ENCODE measurements around the gene GPR32. TPM values are rescaled to one million over a fixed set of nuclear protein-coding genes. Genes with fewer than 3 reads are reported as not detected.

The GPR32 gene
- total and polyA plus RNA-seq, 10 of the 15 experiments (the other 5 are each of a cell fraction or from before 2014, with no cell fraction given), result not detected

DNA sequence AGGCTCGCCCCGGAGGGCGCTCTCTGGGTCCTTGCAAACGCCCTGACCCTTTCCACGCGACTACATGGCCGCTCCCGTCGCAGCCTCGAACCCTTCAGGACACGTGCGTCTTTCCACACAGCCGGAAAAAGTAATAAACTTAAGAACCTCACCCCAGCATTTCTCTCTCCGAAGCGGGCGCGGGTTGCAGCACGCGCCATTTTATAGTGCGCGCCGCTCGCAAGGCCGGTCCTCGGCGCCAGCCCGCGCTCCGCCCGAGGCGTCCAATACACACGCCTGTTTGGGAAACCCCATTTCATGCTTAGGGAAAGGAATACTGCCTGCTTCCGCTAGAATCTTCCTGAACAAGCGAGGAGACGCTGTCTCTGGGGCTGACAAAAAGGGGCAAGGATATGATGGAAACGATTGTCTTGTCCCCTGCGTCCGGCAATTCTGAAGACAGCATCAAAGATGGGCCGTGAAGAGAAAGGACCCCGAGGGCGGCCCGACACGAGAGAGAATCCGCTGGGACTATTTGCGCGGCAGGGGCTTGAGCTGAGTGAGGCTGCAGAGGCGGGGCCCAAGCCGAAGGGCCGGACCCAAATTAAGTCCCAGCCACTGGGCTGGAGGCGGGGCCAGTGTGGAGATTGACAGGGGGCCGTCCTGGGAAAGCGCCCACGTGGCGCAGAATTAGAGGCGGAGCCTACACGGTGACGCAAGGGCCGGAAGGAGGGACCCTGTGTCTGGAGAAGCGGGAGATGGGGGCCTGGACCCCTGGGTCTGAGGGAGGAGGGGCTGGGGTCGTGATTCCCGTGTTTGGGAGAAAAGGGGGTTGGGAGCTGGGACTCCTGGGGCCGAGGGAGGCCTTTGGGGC is 34.4 kb downstream of the GPR32 start (continued):
- TF ChIP-seq RUNX3 (IDR thresholded peaks at IDR 0.05; ENCODE audit: low read length) (0 out of 2 replicates have a peak, but pooled peaks have one; percentile 18), GATAD2B (conservative IDR thresholded peaks at IDR 0.05; ENCODE audit: low read depth) (no peak; the same call in none of the 2 replicates), HDGF (IDR thresholded peaks at IDR 0.05) (peak; percentile 52; the same call in 1 of the 2 replicates), RELA (IDR thresholded peaks at IDR 0.05; ENCODE audit: borderline replicate concordance, partially characterized antibody) (peak; percentile 92), ZNF217 (IDR thresholded peaks at IDR 0.05) (no peak), CHD4 (IDR thresholded peaks at IDR 0.05) (no peak), SMC3 (IDR thresholded peaks at IDR 0.05; ENCODE audit: borderline replicate concordance, low read length) (no peak; the same call in none of the 2 replicates), CREM (IDR thresholded peaks at IDR 0.05; ENCODE audit: low read depth) (peak; percentile 78), YY1 (IDR thresholded peaks at IDR 0.05; ENCODE audit: low read depth, low read length) (peak; percentile 86; the same call in 1 of the 2 replicates), HDAC2 (IDR thresholded peaks at IDR 0.05) (0 out of 2 replicates have a peak, but pooled peaks have one; percentile 43), NBN (IDR thresholded peaks at IDR 0.05) (peak; percentile 97), ZSCAN29 (IDR thresholded peaks at IDR 0.05) (no peak)
- TF ChIP-seq, protein P1, sequence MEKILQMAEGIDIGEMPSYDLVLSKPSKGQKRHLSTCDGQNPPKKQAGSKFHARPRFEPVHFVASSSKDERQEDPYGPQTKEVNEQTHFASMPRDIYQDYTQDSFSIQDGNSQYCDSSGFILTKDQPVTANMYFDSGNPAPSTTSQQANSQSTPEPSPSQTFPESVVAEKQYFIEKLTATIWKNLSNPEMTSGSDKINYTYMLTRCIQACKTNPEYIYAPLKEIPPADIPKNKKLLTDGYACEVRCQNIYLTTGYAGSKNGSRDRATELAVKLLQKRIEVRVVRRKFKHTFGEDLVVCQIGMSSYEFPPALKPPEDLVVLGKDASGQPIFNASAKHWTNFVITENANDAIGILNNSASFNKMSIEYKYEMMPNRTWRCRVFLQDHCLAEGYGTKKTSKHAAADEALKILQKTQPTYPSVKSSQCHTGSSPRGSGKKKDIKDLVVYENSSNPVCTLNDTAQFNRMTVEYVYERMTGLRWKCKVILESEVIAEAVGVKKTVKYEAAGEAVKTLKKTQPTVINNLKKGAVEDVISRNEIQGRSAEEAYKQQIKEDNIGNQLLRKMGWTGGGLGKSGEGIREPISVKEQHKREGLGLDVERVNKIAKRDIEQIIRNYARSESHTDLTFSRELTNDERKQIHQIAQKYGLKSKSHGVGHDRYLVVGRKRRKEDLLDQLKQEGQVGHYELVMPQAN (conservative IDR thresholded peaks at IDR 0.05), result peak; percentile 99
- TF ChIP-seq, protein P2, sequence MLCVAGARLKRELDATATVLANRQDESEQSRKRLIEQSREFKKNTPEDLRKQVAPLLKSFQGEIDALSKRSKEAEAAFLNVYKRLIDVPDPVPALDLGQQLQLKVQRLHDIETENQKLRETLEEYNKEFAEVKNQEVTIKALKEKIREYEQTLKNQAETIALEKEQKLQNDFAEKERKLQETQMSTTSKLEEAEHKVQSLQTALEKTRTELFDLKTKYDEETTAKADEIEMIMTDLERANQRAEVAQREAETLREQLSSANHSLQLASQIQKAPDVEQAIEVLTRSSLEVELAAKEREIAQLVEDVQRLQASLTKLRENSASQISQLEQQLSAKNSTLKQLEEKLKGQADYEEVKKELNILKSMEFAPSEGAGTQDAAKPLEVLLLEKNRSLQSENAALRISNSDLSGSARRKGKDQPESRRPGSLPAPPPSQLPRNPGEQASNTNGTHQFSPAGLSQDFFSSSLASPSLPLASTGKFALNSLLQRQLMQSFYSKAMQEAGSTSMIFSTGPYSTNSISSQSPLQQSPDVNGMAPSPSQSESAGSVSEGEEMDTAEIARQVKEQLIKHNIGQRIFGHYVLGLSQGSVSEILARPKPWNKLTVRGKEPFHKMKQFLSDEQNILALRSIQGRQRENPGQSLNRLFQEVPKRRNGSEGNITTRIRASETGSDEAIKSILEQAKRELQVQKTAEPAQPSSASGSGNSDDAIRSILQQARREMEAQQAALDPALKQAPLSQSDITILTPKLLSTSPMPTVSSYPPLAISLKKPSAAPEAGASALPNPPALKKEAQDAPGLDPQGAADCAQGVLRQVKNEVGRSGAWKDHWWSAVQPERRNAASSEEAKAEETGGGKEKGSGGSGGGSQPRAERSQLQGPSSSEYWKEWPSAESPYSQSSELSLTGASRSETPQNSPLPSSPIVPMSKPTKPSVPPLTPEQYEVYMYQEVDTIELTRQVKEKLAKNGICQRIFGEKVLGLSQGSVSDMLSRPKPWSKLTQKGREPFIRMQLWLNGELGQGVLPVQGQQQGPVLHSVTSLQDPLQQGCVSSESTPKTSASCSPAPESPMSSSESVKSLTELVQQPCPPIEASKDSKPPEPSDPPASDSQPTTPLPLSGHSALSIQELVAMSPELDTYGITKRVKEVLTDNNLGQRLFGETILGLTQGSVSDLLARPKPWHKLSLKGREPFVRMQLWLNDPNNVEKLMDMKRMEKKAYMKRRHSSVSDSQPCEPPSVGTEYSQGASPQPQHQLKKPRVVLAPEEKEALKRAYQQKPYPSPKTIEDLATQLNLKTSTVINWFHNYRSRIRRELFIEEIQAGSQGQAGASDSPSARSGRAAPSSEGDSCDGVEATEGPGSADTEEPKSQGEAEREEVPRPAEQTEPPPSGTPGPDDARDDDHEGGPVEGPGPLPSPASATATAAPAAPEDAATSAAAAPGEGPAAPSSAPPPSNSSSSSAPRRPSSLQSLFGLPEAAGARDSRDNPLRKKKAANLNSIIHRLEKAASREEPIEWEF (IDR thresholded peaks at IDR 0.05; ENCODE audit: insufficient replicate concordance, low read depth, low read length), result no peak
- TF ChIP-seq, protein P3, sequence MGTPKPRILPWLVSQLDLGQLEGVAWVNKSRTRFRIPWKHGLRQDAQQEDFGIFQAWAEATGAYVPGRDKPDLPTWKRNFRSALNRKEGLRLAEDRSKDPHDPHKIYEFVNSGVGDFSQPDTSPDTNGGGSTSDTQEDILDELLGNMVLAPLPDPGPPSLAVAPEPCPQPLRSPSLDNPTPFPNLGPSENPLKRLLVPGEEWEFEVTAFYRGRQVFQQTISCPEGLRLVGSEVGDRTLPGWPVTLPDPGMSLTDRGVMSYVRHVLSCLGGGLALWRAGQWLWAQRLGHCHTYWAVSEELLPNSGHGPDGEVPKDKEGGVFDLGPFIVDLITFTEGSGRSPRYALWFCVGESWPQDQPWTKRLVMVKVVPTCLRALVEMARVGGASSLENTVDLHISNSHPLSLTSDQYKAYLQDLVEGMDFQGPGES (IDR thresholded peaks at IDR 0.05), result peak; percentile 62; the same call in 1 of the 2 replicates
- TF ChIP-seq, protein P4, sequence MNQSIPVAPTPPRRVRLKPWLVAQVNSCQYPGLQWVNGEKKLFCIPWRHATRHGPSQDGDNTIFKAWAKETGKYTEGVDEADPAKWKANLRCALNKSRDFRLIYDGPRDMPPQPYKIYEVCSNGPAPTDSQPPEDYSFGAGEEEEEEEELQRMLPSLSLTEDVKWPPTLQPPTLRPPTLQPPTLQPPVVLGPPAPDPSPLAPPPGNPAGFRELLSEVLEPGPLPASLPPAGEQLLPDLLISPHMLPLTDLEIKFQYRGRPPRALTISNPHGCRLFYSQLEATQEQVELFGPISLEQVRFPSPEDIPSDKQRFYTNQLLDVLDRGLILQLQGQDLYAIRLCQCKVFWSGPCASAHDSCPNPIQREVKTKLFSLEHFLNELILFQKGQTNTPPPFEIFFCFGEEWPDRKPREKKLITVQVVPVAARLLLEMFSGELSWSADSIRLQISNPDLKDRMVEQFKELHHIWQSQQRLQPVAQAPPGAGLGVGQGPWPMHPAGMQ (IDR thresholded peaks at IDR 0.05; ENCODE audit: borderline replicate concordance), result peak; percentile 100
- TF ChIP-seq, protein P5, sequence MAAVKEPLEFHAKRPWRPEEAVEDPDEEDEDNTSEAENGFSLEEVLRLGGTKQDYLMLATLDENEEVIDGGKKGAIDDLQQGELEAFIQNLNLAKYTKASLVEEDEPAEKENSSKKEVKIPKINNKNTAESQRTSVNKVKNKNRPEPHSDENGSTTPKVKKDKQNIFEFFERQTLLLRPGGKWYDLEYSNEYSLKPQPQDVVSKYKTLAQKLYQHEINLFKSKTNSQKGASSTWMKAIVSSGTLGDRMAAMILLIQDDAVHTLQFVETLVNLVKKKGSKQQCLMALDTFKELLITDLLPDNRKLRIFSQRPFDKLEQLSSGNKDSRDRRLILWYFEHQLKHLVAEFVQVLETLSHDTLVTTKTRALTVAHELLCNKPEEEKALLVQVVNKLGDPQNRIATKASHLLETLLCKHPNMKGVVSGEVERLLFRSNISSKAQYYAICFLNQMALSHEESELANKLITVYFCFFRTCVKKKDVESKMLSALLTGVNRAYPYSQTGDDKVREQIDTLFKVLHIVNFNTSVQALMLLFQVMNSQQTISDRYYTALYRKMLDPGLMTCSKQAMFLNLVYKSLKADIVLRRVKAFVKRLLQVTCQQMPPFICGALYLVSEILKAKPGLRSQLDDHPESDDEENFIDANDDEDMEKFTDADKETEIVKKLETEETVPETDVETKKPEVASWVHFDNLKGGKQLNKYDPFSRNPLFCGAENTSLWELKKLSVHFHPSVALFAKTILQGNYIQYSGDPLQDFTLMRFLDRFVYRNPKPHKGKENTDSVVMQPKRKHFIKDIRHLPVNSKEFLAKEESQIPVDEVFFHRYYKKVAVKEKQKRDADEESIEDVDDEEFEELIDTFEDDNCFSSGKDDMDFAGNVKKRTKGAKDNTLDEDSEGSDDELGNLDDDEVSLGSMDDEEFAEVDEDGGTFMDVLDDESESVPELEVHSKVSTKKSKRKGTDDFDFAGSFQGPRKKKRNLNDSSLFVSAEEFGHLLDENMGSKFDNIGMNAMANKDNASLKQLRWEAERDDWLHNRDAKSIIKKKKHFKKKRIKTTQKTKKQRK (IDR thresholded peaks at IDR 0.05; ENCODE audit: low read depth, low read length), result 0 out of 2 replicates have a peak, but pooled peaks have one; percentile 29

Data from GM12878 (cell line).